Cortex of kidney (tissue), 1 donor: ENCODE results near the gene PPP1R7.
"Not testable (repeated sequence)": the region's sequence is repeated elsewhere in the genome, so short reads cannot be mapped to it uniquely, and the experiment has no call there.

Experiments
- DNase-seq: peaks from one replicate; lab custom pipeline; 2025; lab: John Stamatoyannopoulos, UW

PPP1R7 gene

DNA sequence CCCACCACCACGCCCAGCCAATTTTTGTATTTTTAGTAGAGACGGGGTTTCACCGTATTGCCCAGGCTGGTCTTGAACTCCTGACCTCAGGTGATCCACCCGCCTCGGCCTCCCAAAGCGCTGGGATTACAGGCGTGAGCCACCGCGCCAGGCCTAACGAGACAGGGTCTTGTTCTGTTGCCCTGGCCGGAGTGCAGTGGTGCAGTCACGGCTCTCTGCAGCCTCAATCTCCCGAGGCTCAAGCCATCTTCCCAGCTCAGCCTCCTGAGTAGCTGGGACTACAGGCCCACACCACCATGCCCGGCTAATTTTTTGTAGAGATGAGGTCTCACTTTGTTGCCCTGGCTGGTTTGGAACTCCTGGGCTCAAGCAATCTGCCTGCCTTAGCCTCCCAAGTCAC lies 47.0 kb downstream of the PPP1R7 start:
- DNase-seq = not testable (repeated sequence)

DNA sequence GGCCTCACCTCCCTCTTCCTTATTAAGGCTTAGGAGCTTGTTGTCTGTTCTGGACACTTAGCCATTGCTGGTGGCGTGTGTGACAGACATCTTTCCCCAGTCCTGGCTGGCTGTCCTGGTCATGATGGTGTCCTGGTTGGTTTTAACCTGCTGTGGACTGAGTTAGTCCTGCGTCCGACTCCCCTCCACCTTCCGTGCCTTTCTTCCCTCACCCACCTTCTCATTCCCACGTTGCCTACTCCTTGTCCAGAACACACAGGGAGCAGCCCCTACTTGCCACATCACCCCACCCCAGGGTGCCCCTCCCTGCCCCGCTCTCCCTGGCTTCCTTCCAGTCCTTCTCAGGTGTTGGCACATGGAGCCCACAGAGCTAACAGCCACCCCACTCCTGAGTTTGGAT lies 47.7 kb downstream of the PPP1R7 start:
- no peak for DNase-seq

DNA sequence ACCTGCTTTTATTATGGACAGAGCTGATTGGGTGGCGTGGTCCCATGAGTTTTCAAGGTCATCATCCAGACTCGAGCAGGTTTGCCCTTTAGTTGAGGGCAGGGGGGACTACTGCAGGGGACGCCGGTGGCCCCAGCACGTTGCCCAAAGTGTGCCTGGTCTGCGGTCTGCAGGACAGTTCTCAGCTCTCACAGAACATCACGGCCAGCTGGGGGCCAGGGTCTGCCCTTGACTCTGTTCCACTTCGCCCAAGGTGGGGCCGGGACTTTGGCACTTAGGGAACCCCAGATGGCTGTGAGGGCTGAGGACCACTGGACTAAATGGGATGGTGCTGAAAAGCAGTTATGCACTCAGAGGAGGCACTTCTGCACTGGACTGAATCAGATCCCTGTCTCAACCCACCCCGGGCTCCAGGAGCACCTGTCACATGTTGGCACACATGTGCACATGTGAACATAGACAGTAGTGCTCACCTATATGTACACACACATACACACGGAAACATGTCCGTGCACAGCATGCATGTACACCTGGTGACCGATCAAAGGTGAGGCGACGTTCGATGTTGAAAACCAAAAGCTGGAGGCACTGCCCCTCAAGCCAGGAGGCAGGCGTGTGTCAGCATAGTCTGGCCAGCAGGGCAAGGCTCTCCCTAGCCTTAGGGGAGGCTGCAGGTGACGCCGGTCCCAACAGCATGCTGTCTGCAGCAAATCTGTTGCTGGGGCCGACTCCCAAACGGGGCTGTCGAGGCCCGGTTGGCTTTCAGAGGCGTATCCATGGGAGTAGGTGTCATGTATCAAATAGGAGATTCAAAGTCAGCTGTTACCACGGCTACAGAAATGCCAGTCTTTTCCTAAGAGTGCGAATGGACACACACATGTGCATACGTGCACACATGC lies 48.4 kb downstream of the PPP1R7 start:
- no peak for DNase-seq

DNA sequence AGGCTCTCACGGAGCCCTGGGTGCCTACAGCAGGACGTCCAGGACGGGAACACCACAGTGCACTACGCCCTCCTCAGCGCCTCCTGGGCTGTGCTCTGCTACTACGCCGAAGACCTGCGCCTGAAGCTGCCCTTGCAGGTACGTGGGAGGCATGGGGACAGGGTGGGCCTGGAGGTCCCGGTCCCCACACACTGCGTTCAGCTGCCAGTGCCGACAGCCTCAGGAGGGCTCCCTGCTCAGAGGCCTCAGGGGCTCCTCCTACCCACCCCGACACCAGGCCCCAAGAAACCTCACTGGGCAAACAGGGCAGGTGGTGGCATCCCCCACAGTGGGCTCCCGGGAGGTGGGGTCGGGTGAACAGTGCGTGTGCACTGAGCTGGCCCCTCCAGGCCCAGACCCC lies 49.0 kb downstream of the PPP1R7 start:
- DNase-seq = no peak

DNA sequence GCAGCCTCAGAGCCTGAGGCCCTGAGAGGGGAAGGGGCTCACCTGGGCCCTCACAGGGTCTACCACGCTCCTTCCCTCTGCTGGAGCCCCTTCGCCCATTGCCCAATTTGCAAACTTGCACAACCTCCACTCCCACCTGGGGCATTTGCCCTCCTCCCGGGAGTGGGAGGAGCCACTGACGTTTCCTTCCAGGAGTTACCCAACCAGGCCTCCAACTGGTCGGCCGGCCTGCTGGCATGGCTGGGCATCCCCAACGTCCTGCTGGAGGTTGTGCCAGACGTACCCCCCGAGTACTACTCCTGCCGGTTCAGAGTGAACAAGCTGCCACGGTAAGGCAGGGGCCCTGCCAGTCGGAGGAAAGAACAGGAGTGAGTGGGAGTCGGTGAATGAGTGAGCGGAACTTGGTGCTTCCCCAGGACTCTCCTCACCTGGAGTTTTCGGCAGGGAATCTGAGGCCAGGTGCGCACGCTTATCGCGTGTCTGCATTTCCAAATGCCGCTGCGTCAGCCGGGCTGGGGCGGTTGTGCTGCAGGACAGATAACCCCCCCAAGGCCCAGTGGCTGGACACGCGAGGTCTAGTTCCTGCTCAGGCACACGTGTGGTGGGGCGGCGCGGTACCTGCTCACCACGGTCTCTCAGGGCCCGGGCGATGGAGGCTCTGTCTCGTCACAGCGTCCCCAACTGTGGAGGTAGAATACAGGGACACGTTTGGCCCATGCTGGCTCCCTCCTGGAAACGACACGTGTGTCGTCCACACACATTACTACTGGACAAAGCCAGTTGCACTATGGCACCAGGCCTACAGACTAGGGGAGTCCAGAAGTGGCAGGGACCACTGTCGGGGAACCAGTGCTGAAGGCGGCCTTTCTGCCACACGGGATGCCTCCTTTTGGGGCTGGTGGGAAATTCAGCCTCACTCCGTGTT lies 49.9 kb downstream of the PPP1R7 start:
- DNase-seq = no peak

DNA sequence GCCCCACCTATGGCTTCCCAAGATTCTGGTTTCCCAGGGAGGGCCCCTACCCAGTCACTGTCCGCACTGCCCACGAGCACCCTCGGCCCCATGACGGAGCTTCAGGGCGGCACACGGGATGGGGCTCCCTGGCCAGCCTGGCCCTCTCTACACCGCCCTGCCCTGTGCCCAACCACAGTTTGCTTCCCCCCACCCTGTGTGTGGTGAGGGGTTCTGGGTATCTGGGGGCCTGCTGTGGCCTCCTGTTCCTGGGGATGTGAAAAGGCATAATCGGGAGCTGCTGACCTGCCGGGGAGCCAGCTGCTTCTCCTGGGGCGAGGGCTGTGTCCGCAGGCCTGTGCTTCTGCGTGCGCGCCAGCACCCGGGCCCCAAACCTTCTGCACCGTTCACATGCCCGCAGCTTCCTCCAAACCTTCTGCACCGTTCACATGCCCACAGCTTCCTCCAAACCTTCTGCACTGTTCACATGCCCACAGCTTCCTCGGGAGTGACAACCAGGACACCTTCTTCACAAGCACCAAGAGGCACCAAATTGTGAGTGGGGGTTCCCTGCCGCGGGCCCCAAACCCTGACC lies 50.6 kb downstream of the PPP1R7 start:
- DNase-seq = no peak

DNA sequence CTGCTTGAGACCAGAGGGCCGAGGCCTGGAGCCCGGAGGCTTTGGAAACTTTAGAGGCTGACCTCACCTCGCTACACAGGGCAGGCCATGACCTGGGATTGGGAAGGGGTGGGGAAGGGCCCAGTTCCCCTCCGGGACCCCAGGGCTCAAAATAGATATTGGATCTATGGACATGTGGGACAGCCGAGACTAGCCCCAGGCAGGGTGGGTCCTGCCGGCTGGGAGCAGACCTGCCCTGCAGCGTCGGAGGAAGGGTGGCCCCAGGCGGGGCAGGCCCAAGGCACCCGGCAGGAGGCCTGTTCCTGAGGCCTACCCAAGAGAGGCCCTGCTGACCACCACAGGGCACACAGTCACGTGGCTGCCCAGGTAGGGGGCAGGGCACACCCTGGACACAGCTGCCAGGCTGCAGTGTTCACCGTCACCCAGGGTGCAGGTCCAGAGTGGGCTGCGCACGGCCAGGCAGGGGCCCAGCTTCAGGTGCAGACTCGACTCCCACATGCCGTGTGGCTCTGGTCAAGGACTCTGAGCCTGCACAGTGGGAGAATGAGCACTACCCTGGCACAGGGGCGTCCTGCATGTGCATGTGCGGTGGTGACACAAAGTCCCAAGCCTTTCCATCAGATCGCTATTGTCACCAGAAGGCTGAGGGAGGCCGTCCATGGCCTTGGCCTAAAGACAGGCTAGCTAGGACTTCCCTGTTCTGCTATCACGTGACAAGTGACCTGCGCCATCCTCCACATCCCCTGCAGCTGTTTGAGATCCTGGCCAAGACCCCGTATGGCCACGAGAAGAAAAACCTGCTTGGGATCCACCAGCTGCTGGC lies 51.4 kb downstream of the PPP1R7 start:
- DNase-seq = no peak

DNA sequence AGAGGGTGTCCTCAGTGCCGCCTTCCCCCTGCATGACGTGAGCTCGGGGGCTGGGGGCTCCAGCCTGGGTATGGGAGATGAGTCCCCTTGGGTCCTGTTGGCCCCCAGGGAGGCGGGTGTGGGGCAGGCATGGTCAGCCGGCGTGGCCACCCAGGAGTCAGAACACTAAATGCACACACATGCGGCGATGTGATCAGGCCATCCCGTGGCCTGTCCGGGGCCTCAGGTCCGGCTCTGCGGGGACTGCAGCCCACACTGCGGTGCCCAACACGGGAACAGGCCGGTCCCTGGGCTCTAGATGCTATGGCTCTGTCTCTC lies 52.0 kb downstream of the PPP1R7 start:
- no peak for DNase-seq

DNA sequence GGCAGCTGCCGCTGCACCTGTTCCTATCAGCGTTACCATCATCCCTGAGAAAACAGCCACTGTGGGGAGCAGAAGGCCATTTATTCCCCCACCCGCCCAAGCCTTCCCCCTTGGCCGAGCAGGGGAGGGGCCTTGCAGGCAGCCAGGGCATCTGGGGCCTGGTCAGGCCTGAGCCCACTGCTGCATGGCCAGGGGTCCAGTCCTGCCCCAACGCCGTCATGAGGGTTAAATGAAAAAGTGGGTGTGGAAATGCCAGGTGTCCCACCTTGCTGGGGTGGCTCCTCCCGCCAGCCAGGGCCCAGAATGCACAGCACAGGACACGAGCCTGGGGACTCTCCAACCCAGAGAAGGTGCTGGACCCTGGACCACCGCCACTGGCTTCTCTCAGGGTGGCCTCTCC lies 52.4 kb downstream of the PPP1R7 start:
- DNase-seq = no peak

DNA sequence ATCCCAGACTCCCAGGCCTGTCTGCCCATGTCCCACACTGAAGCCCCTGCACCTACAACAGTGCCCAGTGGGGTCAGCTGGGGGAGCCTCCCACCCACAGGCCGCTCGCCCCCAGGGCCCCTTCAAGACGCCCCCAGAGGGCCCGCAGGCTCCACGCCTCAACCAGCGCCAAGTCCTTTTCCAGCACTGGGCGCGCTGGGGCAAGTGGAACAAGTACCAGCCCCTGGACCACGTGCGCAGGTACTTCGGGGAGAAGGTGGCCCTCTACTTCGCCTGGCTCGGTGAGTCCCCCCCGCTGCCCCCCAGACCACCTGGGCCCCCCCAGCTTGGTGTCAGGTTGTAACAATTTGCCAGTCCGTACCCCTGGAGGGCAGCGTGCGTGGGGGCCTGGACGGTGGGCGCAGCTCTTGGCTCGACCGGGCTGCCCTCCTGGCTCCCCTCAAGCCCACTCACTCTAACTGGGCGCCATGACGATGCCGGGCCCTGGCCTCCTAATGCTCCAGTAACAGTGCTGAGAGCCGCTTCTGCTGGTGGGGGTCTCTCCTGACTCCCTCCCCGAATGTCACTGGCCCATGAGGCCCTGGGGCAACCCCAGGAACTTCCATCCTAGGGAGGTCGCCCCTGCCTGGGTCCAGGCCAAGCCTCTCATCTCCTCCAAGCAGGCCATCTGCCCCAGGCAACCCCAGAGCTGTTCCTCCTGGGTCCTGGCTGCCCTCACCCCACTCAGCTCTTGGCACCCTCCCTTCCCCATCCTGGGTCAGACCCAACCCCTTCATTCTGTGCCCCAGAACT lies 53.1 kb downstream of the PPP1R7 start:
- DNase-seq = no peak

DNA sequence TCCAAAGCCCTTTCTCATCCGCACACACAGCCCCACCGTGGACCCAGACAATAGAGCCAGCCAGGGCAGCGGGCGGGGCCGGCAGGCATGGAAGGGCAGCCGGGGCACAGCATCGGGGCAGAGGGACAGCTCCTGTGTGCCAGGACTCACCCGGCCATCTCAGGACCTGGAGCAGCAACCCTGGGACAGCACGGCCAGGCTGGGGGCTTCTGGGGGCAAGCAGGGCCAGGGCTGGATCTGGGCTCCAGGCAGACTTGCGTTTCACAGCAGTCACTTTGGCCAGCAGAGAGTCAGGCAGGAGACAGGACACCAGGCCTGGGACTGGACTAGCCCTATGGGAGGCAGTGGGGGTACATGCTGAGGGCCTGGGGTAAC lies 53.7 kb downstream of the PPP1R7 start:
- no peak for DNase-seq

DNA sequence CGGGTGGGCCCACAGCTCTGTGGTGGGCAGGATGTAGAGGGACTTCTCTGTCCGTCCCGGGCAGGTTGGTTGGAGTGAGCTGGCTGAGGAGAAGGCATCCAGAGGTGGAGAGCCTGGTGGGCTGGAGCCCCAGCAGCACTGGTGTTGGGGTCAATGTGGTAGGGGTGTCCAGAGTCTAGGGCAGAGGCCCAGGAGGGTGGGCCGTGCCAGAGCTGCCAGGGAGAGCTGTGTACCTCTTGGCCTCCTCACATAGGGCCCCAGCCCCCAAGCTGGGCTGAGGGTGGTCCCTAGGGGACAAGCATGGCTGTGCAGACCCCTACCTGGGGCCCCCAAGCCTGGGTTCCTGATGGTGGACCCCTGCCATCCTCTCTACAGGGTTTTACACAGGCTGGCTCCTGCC lies 54.2 kb downstream of the PPP1R7 start:
- no peak for DNase-seq

DNA sequence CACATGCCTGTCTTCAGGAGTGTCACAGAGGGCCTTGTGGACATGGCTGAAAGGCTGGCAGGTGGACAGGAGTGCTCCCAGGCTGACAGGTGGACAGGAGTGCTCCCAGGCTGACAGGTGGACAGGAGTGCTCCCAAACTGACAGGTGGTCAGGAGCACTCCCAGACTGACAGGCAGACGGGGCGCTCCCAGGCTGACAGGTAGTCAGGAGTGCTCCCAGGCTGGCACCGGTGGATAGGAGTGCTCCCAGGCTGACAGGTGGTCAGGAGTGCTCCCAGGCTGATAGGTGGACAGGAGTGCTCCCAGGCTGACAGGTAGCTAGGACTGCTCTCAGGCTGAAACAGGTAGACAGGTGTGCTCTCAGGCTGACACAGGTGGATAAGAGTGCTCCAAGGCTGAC lies 54.8 kb downstream of the PPP1R7 start:
- no peak for DNase-seq

DNA sequence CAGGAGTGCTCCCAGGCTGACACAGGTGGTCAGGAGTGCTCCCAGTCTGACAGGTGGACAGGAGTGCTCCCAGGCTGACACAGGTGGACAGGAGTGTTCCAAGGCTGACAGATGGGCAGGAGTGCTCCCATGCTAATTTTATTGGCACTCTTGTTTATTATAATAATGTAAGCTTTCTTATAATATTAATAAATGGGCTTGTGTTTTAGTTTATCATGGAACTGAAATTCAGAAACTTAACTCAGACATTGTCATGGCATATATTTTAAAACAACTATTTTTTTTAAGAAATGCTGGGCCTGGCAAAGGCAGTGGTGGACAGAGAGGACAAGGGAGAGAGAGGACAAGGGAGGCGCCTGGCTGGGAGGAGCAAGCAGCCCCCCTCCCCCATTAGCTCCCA lies 56.9 kb downstream of the PPP1R7 start:
- DNase-seq = no peak

DNA sequence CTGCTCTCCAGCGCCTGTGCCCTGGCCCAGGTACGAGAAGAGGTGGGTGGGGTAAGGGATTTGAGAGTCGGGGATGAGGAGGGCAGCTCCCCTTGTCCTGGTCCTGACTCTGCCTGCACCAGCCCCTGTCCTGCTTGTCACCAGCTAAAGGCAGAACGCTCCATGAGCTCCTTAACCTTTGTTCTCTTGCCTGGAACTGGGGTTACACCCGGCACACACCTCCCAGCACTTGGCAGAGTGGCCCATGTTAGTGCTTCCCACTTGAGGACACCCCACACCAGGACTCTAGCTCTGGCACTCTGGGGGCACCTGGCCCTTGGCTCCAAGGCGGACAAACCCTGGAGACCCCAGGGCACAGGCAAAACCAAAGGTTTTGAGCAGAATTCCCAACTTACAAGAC lies 57.4 kb downstream of the PPP1R7 start:
- DNase-seq = no peak

DNA sequence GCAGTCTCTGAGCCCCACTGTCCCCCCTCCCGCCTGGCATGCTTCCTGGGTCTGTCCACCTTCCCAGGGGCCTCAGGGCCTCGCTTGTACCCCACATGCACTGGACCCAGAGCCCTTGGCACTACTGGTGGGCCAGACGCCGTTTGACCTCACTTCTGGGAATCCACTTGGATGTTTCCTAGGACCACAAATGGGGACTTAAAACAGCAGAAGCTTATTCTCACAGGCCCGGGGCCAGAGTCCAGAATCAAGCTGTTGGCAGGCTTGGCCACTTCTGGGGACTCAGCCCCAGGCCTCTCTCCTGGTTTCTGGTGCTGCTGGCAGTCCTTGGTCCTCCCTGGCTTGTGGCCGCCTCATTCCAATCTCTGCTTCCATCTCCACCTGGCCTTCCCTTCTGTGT lies 57.8 kb downstream of the PPP1R7 start:
- DNase-seq = no peak

DNA sequence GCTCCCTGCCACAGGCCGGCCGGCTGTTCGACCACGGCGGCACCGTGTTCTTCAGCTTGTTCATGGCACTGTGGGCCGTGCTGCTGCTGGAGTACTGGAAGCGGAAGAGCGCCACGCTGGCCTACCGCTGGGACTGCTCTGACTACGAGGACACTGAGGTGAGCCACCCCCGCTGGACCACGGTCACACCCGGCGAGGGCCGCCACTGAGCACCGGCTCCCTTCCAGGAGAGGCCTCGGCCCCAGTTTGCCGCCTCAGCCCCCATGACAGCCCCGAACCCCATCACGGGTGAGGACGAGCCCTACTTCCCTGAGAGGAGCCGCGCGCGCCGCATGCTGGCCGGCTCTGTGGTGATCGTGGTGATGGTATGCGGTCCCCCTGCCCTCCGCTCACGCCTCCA lies 59.0 kb downstream of the PPP1R7 start:
- no peak for DNase-seq

DNA sequence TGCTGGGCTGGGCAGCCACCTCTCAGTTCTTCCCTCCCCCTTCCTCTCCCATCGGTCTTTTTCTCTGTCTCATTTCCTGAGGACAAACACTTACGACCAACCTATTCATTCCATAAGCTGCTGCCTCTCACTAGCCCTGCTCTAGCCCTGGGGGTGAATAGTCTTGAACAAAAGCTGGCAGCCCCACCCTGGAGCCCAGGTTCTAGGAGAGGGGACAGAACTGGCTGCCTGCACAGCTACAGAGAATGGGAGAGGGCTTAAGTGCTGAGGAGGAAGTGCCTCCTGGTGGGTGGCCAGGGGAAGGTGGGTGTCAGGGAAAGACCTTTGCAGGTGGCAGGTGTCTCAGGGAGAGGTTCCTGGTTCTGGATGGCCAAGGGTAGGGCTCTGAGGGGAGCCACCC lies 61.0 kb downstream of the PPP1R7 start:
- DNase-seq = no peak

DNA sequence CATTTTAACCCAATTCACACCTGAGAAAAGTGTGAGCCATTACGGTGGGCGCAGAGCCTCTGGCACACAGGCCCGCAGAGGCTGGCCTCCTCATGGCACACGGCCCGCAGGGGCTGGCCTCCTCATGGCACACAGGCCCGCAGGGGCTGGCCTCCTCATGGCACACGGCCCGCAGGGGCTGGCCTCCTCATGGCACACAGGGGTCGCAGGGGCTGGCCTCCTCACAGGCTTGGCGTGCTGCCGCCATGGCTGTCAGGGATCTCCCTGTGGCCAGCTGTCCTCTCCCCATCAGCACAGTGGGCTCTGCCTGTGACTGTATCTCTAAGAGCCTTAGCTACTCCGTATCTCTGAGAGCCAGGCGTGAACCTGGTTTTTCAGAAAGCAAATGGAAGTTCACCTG lies 62.8 kb downstream of the PPP1R7 start:
- DNase-seq = no peak

DNA sequence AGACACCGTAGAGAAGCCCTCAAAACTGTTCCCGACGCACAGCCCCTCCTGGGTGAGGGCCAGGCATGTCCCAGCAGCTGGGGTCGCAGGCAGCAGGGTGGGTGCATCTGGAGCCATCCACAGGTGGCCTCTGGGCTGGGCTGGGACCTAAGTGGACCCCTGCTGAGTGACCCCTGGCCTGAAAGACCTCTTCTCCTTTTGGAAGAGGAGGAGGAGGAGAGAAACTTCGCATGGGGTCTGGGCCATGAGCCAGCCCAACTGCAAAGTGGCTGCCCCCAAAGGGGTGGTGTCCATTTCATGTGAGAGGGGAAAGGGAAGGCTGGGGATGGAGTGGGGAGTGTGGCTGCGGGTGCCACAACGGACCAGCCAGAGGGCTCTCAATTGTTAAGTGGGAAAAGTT lies 63.3 kb downstream of the PPP1R7 start:
- DNase-seq = no peak

DNA sequence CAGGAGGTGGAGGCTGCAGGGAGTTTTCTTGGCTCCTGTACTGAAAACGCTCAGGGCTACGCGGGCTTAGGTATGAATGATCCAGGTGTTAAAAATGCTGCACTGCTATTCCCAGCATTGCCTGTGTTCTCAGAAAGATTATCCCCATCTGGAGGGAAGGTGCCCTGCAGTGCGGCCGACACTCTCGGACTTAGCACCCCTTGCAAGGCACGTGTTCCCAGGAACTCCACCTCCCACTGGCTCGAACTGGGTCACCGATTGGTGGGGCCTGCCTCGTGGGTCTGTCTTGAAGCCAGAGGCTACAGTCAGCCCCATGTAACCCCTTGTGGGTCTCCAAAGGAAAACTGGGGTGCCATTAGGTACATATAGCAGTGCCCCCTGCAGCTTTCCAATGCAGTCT lies 63.9 kb downstream of the PPP1R7 start:
- DNase-seq = no peak
